SKM-1 treated with dmso at 0.1 percent for 144 hours (cell line): ENCODE data around the gene S100A16.
"Not testable (repeated sequence)": the region's sequence is repeated elsewhere in the genome, so short reads cannot be mapped to it uniquely, and the experiment has no call there.

Experiments used
- DNase-seq: peaks from one replicate; lab custom pipeline; 2025; ENCODE audit not compliant: unreplicated experiment; lab: John Stamatoyannopoulos, UW

The S100A16 gene, protein sequence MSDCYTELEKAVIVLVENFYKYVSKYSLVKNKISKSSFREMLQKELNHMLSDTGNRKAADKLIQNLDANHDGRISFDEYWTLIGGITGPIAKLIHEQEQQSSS

DNA sequence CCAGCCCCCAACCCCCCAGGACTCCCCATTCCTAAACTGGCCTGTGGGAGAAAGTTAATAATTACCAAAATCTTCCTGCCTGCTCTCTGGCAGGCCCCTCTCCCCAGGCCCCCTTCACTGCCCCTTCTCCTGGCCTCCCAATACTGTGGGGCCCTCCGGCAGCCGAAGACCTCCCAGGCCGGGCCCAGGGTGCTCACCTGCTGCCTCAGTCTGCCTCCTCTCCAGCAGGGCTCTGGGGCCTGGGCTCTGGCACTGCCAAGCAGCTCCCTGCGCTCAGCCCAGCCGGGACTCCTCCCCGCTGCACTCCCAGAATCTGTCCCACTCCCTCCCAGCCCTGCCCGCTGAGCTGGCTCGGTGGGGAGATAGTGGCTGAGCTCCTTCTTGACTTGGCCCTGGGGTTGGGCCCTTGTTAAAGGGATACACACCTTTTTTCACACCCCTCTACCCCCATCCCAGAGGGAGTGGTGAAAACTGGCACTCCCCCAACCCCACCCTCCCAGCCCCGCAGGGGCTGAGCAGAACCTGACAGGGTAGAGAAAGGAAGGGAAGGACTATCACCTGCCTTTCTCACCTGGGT lies at the start of gene S100A16:
Gene S100A16 (minus strand): TSS at position 383 of the 577 bp plus-strand sequence. CDS start 4,986 bp downstream, outside the sequence.
- DNase-seq = no peak

DNA sequence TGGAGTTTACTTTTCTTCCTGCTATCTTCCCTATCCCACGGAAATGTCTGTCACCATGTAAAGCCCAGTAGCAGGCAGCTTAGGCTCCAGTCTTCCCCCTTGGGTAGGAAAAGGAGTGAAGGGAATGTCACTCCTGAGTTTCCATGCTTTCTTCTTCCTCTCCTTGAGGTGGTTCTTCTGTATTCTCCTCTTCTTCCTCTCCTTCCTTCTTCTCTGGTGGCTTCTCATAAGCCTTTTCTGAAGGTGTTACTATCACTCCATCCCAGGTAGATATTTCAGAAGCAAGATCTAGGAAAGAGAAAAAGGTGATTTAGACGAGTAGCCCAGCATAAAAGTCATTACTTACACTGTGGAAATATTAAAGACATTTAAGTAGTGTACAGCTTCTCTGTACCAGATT lies 49.3 kb upstream of the S100A16 start:
- no peak for DNase-seq

DNA sequence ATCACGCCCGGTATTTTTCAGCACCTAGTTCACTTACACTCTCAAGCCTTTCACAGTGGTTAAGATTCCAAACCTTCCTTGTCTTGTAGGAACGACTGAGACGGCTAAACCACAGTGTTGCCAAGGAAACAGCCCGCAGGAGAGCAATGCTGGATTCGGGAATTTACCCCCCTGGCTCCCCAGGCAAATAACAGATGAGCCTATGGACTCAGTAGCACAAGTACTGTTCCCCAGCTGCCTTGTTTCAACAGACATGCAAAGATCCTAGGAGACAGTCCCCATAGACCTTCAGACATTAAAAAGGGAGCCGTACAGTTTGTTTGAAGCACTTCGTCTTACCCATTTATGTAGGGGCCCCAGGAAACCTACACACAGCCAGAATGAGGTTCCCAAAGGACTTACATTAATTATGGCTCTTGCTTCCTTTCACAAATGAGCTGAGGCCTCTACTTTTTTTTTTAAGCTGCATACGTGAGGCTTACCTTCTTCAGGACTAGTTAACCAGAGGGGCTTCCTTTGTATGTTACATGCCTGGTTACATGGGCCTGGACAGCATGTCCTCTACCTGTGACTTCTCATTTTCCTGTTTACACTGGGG lies 48.3 kb upstream of the S100A16 start:
- no peak for DNase-seq

DNA sequence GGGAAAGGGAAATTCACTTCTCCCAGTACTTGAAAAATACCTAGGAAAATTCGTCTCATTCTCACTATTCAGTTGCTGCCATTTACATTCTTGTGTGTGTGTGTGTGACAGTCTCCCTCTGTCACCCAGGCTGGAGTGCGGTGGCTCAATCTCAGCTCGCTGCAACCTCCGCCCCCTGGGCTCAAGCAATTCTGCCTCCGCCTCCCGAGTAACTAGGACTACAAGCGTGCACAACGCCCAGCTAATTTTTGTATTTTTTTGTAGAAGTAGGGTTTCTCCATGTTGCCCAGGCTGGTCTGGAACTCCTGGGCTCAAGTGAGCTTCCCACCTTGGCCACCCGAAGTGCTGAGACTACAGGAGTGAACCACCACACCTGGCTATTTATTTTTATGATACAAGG lies 46.7 kb upstream of the S100A16 start:
- DNase-seq = no peak

DNA sequence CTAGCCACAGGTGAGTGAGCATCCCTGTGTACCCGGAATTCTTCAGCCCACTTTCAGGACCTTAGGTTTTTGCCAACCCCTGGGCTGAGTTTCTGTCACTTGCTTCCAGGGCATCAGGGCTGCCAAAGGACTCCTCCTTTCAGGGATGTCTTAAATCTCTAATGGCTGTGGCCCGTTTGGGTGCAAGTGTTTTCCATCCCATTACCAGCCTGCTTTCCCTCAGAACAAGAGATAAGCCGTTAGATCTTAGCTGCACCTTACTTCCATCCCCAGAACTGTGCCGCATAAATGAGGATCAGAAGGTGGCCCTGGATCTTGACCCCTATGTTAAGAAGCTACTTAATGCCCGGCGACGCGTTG lies 46.2 kb upstream of the S100A16 start:
- no peak for DNase-seq

DNA sequence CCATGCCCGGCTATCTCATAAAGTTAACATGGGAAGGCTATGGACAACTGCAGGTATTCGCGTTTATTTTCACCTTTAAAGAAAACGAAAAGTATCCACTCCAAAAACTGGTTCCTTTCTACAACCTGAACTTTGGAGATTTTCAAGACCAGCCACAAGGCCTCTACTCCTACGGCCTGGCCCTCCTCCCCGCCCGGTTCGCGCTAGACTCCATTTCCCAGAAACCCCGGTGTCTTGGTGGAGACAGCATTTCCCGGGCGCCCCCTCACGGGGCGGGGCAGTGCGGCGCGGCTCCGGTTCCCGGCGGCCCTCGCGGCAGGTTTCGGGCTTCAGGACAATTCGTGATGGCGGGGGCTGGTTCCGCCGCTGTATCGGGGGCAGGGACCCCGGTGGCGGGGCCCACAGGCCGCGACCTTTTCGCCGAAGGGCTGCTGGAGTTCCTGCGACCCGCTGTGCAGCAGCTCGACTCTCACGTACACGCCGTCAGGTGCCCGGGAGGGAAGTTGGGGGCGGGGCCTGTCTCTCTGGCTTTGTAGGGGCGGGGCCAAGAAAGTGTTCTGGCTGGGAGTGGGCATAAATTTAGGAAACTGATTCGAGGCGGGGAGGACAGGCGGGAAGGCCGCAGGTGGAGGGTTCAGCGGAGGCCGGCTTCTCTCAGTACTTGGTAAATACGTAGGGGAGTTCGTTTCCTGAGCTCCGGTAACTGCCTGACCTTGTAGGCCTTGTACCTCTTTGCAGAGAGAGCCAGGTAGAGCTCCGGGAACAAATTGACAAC lies 45.6 kb upstream of the S100A16 start, which contains the start of gene SNAPIN:
Gene SNAPIN (plus strand): TSS at position 304 of the 775 bp plus-strand sequence. CDS start 41 bp downstream, at position 345.
- DNase-seq = peak; percentile 96

DNA sequence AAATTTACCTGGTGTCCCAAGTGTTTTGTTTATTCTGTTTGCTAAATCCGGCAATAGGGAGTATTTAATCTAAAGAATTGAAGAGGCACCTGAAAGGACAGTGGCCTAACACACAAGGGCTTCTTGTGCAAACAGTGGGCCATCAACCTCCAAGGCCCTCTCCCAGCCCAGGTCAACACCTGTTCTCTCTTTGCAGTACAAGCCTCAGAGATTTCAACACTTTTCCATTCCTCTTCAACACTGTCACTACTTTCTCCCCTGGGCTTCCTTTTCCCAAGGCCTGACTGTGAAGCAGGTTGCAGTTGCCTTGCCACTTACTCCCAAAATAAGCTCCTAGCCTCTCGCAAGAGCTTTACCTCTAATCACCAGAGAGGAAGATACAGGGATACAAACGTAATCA lies 42.4 kb upstream of the S100A16 start:
- no peak for DNase-seq

DNA sequence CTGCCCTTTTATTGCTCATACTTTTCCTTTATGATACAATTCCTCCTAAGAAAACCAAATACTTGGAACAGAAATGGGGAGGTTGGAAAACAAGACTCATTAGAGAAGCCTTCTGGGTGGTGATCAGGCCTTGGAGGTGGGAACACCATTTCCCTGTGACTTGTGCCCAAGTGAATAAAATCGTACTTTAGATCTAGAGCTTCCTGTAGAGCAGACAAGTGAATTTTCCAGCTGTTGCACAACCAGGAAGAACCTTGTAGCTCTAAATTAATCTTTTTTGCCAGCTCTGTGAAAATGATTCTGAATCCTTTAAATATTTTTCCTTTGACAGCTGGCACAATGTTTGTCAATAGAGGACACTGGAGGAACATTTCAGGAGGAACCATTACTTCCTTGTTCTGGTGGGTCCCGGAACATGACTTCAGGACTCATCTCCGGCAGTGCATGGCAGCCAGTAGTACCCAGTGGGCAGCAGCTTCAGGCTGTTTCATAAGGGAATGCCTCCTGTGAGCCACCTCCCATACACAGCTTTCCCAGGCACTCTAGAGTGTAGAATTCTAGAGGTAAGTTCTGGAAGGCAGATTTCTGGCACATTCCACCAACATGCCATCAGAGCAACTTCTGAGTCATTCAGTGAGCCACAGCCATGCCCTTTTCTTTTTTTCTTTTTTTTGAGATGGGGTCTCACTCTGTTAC lies 40.0 kb upstream of the S100A16 start:
- DNase-seq = no peak

DNA sequence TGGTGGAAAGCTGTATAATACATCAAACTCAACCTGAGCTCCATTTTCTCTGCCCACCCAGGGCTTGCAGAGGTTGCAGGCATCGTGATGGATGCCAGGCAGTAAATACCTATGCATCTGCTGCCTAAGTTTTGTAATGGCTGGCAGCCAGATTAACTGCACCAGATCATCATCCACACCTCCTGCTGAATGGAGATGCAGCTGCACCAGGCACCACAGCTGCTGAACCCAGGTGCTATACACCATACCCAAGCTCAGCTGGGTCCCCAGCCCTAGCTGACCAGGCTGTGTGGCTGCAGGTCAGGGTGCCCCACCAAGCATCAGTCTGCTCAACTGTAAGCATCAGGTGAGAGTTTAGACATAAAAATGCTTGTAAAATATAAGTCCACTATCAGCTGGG lies 38.8 kb upstream of the S100A16 start:
- no peak for DNase-seq

DNA sequence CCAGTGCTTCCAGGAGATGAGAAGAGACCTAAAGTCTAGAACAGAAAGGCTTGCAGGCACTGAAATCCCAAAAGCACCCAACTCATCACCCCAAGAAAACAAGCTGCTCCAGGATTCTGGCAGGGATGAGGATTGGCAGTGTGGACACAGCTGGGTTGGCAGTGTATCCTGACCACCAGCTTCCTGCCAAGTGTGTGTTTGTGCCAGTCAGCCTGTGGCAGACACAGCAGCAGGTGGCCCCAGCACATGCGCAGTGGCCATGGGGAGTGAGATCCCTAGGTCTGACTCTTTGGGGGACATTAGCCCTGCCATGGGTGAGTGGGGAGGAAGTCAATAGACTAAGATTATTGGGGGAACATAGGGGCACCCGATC lies 36.9 kb upstream of the S100A16 start:
- DNase-seq = no peak

DNA sequence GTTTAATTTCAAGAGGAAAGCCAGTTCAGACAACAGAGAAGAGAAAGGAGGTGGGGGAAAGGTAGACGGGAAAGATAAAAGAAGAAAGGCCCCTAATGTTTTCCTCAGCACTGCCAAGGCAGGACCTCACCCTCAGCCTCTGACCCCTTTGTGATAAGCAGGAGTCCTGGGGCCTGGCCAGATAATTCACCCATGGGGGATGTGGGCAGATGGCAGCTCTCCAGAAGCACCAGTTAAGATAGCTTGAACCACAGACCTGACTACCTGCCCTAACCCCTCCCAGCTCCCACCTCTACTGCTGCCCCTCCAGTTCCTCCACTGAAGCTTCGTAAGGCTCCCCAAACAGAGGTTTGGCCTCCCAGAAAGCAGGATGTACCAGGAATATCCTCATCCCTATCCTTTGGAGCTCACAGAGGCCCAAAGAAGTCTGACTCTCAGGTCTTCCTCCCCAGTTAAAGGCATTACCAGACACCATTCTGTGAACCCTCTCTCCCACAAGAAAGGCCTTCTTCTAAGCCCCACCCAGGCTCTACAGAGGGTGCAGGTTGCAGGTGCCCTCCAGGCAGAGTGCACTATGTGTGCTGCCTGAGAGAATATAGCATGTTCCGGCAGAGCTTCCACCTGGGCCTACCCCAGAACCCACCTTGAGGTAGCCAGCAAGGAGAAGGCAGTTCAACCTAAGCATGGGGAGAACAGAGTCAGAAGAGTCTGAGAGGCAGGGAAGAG lies 36.4 kb upstream of the S100A16 start:
- no peak for DNase-seq

DNA sequence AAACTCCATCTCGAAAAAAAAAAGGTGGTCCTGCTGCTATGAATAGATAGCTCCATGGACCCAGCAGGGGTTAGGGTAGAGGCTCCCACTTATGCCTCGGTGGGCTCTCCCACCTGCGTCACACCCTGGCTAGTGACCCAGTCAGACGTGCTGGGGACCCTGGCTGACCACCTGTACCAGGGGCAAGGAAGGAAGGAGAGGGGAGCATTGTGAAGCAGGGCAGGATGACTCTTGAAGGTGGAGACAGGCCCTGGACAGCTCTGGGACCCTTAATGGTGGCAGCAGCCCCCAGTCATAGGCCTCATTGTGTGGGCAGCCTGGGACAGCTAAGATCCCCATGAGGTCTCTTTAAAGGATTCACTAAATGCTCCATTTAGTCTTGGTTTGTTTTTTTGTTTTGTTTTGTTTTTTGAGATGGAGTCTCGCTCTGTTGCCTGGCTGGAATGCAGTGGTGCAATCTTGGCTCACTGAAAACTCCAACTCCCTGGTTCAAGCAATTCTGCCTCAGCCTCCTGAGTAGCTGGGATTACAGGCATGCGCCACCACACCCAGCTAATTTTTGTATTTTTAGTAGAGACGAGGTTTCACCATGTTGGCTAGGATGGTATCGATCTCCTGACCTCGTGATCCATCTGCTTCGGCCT lies 35.2 kb upstream of the S100A16 start:
- no peak for DNase-seq

DNA sequence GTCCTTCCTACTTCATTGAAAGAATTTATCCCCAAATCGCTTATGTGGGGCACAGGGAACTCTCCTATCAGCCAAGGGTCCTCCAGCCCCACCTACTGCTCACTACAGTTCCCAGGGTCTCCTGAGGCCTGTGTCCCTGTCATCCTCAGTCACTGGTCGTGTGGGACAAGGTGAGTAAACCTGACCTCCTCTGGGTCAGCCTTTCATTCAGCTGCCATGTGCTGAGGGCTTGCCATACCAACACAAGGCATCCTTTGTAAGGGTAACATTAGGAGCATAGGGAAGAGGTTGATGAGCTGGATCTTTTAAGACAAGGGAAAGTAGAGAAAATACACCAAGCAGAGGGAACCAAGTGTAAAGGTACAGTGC lies 34.4 kb upstream of the S100A16 start:
- no peak for DNase-seq

DNA sequence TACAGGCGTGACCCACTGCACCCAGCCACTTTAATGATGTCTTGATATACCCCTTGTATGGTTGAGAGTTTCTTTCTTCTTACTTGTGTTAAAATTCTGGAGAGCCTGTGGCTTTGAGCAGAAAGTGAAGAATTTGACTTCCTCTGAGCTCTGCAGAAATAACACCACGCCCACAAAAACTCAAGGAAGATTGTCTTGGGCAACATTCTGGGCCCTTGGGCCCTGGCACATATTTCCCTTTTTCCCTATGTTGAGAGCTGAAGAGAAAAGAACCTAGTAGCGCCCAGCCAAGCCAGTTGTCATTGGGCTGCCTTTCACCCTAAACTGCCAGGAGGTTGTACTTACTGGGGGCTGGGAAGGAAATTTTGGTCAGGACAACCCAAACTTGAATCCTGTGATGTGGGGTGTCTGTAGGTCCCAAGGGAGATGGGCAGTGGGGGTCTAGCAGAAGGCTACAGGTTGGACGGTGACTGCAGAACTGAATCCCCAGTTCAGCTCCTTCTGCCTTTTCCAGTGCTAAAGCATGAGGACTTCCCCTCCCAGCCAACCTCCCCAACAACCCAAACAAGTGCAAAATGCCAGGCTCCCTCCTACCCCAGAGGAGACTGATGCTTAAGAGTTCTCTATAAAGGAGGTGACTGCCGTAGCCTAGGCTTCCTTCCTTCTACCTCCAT lies 33.9 kb upstream of the S100A16 start:
- peak; percentile 68 for DNase-seq

DNA sequence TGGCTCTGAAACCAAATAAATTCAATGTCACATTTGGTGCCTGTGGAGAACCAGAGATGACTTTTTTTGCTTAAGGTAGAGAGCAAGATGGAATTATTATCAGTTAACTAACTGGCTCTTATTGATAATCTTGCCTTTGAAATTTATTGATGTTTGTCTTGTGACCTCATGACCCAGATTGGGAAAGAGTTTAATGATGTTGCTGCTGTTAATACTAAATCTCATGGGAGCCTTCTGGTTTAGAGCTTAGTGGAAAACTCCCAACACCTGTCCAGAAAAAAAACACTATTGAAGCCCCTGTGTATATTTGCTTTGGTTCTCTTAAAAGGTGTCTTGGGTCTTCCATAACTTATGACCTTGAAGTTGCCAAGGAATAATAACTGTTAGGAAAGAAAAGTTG lies 30.9 kb upstream of the S100A16 start:
- DNase-seq = no peak

DNA sequence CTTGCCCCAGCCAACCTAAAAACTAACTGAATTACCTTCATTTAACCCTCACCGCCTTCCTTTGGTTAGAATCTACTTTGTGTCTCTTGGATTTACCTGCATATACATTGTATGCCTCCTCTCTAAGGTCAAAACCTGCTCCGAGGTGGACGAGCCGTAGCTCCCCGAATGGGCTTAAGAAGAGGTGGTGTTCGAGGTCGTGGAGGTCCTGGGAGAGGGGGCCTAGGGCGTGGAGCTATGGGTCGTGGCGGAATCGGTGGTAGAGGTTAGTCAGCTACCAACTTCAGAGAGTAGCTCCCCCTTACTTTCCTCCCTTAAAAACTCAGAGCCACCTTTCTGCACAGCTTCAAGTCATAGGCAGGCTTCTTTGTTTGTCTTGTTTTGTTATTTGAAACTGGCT lies 30.2 kb upstream of the S100A16 start:
- DNase-seq = no peak

DNA sequence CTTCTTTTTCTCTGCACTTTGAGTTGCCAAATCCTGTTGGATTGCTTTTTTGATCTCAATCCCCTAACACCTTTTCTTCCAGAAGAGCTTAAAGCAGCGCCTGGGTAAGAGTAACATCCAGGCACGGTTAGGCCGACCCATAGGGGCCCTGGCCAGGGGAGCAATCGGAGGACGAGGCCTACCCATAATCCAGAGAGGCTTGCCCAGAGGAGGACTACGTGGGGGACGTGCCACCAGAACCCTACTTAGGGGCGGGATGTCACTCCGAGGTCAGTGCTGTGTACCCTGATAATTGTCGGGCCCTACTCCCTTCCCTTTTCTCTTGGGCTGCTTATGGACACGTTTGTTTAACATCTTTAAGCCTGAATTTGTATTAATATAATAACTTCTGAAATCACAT lies 29.2 kb upstream of the S100A16 start:
- no peak for DNase-seq

DNA sequence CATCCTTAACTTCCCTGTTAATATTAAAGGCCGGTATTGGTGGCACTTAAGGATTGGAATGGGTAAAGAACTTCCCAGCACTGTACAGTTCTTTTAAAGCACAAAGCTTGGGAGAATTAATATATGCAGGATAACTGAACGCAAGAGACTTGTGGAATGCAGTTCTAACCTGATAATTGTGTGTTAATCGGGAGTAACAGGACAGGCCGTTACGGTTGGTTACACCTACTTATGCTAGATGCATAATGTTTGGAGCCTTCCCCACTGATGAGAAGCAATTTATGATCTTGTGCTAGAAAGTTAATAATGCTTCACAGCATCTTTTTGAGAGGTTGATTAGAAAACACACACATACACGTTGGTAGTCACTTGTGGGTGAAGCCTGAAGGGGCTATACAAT lies 27.9 kb upstream of the S100A16 start:
- no peak for DNase-seq

DNA sequence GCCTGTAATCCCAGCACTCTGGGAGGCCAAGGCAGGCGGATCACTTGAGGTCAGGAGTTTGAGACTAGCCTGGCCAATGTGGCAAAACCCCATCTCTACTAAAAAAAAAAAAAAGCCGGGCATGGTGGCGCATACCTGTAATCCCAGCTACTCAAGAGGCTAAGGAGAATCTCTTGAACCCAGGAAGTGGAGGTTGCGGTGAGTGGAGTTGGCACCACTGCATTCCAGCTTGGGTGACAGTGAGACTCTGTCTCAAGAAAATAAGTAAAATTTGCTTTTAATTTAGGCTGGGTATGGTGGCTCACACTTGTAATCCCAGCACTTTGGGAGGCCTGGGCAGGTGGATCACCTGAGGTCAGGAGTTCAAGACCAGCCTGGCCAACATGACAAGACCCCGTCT lies 27.3 kb upstream of the S100A16 start:
- not testable (repeated sequence) for DNase-seq

DNA sequence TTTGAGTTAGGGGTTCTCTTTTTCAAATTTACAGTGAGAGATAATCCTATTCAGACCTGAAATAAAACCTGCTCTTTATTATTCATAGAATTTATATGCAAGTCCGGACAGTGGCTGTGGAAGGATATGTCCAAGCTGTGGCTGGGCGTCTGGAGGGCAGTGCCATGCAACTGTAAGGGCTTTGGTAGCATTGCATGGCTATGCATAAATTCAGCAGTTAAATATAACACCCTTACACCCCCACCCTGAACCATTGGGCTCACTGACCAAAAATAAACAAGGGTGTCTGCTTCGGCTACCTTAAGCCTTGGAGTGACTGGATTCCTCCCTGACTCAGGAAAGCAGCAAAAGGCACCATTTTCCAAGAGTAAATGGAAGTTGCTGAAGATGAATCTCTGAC lies 26.3 kb upstream of the S100A16 start:
- no peak for DNase-seq
